Measurements from ENCODE around the gene MTM1.

Gene MTM1

DNA sequence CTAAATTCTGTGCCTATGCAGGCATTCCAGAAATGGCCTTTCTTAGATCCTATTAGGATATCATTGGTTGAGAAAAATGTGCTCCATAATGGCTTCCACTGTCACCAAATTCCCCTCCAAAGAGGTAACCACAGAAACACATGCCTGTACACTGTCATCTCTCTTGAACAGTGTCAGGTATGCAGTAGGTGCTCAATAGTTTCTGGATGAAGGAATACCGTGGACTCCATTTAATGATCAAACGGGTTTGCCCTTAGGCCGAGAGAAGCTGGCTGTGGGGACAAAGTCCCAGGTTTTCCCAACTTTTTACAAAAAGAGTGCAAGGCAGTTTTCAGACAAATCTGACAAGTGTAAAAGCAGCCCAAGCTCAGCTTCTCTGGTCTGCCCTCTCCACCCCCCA, 16.5 kb upstream of the MTM1 start:
- DNase-seq = no peak

- DNase-seq = no peak
Observed at GRCh38 chrX:150558424-150558823, 10.0 kb upstream of the MTM1 start.

GRCh38 chrX:150564838-150565237, 3.6 kb upstream of the MTM1 start:
- DNase-seq = no peak

- DNase-seq = no peak
Observed at GRCh38 chrX:150565551-150565950, 2.9 kb upstream of the MTM1 start.

DNA sequence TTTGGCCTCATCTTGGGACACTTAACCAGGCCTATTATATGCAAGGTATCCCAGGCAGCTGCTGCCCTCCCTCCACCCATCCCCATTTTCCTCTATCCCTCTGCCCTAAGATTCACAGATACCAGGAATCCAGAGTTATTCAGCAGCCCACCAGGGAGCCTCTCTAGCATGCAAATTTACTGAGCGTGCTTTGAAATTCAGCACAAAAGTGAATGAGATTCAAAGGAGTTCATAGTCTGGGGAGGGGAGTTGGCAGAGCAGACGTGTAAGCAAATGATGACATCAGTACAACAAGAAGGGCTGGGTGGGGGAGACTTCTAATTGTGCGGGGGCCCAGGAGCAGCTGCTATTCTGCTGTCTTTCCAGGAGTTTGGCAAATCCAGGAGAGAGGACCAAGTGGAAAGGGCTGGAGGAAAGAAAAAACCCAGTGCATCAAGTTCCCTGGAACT, 1.7 kb upstream of the MTM1 start:
- no peak for DNase-seq

- DNase-seq = no peak
Observed at GRCh38 chrX:150567645-150568319, 639 bp upstream of the MTM1 start.

DNA sequence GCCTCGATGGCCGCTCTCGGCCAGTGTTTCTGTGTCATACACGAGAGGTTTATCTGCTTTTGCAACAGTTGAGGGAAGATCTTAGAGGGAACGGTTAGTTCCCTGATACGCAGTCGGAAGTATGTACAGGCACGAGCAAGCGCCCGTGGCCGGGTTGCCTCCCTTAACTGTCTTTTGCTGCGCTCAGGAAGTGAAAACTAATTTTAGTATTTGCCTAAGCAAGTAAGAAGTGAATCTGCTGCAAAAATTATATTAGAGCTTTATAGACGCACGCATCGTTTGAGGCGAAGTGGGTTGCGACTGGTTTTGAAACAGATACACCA, 695 bp downstream of the MTM1 start:
- no peak for DNase-seq

DNA sequence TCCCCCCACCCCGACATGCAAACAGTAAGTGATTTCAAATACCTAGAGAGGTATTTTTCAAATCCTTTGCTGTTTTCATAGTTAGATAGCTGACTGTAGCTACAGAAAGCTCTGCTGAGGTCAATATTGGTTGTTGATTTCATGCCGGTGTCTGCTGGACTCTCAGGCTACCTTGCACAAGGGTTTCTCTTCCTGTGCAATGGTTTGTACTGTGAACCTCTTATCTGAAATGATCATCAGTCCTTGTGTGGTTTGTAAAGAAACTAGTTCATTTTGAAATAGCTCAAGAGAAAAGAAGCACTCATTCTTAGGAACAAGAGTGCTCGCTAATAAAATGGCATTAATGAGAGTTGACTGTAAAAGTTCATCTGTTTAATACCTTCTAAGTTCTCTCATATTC, 2.1 kb downstream of the MTM1 start:
- no peak for DNase-seq

DNA sequence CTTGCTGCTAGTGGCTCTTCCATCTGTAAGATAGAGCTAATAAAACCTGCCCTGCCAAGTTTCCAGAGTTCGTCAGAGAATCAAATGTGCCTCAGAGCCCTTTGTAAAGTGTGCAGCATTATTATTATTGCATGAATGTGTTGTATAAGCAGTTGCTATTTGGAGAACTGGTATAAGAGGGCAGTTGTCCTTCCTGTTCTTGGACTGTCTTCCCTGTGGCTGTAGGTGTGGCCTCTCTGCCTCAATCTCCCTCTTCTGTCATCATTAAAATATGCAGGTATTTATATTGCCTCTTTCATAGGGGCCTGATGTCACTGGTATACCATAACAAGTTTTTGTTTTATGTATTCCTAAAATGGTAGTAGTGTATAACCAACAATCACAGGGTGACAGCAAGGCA, 3.8 kb downstream of the MTM1 start:
- DNase-seq = no peak

GRCh38 chrX:150573106-150573505, 4.7 kb downstream of the MTM1 start:
- DNase-seq = no peak

GRCh38 chrX:150573702-150574101, 5.3 kb downstream of the MTM1 start:
- no peak for DNase-seq

DNA sequence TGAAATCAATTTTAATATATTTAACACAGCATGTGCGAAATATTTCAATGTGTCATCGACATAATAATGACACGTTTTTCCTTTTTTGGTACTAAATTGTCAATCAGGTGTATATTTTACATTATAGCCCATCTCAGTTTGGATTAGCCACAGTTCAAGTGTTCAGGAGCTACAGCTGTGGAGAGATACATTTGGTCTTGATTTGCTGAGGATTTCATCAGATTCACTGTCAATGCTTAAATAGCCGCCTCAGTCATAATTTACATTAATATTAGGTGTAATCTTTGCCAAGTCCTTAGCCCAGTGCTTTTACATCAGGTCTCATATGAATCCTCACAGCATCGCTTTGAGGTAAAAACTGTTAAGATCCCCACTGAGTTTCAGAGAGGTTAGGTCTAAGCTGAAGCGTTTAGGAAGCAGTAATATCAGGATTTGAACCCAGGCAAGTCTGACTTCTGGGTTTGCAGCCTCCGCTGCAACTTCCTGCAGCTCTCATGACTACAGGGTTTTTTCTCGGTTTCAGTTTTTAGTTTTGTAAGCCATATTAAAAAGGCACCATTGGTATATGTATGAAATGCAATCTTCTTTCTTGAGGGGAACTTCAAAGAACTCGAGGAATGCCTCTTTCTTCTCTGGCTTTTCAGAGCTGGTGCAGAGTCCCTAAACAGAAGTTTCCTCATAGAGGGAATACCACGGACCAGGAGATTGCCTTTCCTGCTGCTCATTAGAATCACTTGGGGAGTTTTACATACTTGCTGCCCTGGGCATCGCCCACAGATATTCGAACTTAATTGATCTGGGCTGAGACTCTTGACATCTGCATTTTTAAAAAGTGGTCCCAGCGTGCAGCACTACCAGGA, 6.4 kb downstream of the MTM1 start:
- DNase-seq = no peak

- DNase-seq = no peak
Observed at GRCh38 chrX:150575419-150575814, 7.0 kb downstream of the MTM1 start.

DNA sequence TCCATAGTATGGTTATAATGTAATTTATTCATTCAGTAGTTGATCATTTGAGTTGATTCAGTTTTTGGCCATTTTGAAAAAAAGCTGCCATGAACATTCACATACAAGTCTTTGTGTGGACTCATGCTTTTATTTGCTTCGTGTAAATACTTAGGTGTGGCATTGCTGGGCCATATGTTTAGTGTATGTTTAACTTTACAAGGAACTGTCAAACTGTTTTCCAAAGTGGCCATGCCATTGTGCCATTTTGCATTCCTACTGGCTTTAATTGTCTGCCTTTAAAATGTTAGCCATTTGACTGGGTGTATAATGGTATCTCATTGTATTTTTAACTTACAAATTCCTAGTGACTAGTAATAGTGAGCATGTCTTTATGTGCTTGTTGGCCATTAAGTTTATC, 8.8 kb downstream of the MTM1 start:
- DNase-seq = no peak

GRCh38 chrX:150581093-150581775, 12.8 kb downstream of the MTM1 start:
- DNase-seq = no peak

DNA sequence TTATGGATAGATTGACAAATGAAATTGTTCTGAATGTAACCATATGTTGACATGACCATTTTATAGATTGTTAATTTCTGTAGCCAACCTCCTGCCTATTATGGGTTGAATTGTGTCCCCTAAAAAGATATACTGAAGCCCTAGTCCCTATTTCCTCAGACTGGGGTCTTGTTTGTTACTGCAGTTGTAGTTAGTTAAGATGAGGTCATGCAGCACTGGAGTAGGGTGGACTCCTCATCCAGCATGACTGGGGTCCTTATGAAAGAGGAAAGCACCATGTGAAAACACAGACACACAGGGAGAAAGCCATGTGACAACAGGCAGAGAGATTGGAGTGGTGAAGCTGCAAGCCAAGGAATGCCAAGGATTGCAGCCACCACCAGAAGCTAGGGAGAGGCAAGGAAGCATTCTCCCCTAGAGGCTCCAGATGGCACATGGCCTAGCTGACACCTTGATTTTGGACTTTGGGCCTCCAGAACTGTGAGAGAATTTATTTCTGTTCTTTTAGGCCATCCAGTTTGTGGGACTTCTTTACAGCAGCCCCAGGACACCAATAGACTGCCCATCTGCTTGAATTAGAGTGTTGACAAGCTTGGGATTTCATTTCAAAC, 14.0 kb downstream of the MTM1 start:
- no peak for DNase-seq

- DNase-seq = no peak
Observed at GRCh38 chrX:150587585-150588503, 19.4 kb downstream of the MTM1 start.

DNA sequence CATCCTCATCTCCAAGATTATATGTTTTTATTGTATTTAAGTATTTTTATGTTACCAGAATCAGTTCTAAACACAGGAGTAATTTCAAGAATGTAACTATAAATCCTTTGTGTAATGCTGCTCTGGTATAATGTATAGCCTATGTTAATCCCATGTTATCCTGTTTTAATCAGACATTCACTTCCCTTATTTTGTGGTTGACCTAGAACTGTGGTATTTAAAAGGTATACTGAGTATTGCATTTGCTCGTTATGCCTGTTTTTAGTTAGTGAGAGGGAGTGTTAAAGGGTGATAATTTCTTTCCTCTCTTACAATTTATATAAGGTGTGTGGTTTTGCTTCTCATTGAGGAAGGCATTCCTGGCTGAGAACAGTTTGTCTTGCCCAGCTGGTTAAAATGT, 26.2 kb downstream of the MTM1 start:
- no peak for DNase-seq

DNA sequence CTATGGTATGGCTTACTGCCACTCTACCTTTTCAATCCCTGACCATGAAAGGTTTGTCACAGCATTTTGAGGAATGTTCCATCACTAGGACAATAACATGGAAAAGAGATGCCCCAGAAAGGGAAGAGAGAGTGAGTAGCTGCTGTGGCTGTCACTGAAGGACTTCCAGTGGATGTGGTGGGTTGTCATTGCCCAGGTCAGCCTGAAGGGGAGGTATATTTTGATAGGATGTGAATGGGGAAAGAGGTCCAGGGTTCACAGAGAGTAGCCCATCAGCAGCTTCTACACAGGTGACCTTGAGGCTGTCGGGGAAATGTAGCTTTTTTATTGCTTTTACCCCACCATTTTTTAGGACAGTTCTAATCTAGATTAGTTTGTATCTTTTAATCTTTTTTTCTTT, 30.8 kb downstream of the MTM1 start:
- DNase-seq = no peak

GRCh38 chrX:150602296-150602695, 33.9 kb downstream of the MTM1 start:
- no peak for DNase-seq

DNA sequence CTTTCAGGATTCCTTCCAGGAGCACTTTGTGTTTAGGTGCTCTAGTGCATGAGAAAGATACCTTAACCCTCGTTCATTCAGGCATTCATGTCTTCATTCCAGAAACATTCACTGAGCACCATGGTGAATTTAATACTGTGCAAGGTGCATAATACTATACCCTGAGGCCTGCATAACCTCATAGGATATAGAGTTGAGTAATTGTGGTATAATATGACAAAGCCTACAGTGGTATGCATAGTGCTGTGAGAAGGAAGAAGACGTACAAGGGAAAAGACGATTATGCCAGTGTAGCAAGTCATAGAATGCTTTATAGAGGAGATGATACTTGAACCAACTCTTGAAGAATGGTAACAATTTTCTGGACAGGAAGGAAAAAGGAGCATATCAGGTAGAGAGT, 34.3 kb downstream of the MTM1 start:
- no peak for DNase-seq

DNA sequence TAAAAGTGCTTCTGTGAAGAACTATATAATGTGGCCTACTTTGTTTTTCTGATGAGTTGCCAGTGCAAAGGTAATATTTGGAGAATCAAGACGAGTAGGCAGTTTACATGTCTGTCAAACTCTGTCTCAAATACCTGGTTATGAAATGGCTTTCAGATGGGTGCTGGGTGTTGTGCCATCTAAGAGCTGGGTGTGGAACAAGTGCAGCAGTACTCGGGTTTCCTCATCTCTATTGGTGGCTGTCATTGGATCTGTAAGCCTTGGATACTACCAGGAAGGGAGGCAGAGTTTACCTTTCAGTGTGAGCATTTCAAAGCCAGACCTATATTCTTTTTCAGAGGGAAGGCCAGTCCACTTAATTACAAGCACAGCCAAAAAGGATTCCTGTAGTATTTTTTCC, 37.2 kb downstream of the MTM1 start:
- DNase-seq = no peak

DNA sequence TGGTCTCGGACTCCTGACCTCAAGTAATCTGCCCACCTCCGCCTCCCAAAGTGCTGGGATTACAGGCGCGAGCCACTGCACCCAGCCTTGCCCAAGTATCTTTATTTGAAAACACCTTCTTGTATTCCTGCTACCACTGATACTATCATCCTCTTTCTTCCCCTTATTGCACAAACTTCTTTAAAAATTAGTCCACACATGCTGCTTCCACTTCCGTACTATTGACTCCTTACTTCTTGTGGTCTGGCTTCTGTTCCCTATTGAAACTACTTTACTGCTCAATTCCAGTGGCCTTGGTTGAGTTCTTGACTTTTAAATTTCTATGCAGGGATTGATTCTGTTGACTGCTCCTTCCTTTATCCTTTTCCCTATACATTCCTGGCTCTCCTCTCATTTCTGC, 38.8 kb downstream of the MTM1 start:
- DNase-seq = no peak

Data from activated CD4-positive, CD25-positive, alpha-beta regulatory T cell treated with anti-CD3 and anti-CD28 coated beads, Interleukin-2, amount 50 U/mL, for 72 hours (primary cell).